Stimulated activated CD4-positive, alpha-beta T cell treated with anti-CD3 and anti-CD28 coated beads, Interleukin-12 subunit alpha, Interleukin-12 subunit beta, amount 100 ng/mL, for 4 hours (primary cell): ENCODE measurements around the gene NRROS.
A peak's percentile ranks its signal among the peaks of the same experiment; 100 is the strongest.
"Not testable (repeated sequence)": the region's sequence is repeated elsewhere in the genome, so short reads cannot be mapped to it uniquely, and the experiment has no call there.

Experiments used
- DNase-seq: peaks from one replicate; pipeline ENCODE4 v3.0.0-alpha.2; 2020

Gene NRROS

GRCh38 chr3:196639483-196640296 is at the start of gene NRROS:
Gene NRROS, plus strand, starts transcription at chr3:196639694. Its CDS starts 14,846 bp downstream, at chr3:196654540.
- peak; percentile 65 for DNase-seq

GRCh38 chr3:196590279-196590678 is 49.2 kb upstream of the NRROS start:
- no peak for DNase-seq

GRCh38 chr3:196596355-196596754 is 43.1 kb upstream of the NRROS start:
- DNase-seq = no peak

GRCh38 chr3:196597971-196598733 is 41.3 kb upstream of the NRROS start:
- not testable (repeated sequence) for DNase-seq

GRCh38 chr3:196599734-196600128 is 39.8 kb upstream of the NRROS start:
- no peak for DNase-seq

GRCh38 chr3:196600359-196600758 is 39.1 kb upstream of the NRROS start:
- DNase-seq = no peak

GRCh38 chr3:196602673-196603072 is 36.8 kb upstream of the NRROS start:
- DNase-seq = no peak

- no peak for DNase-seq
Observed at GRCh38 chr3:196603683-196604082, 35.8 kb upstream of the NRROS start.

- DNase-seq = peak; percentile 33
Observed at GRCh38 chr3:196604548-196604947, 34.9 kb upstream of the NRROS start.

GRCh38 chr3:196608693-196609092 is 30.8 kb upstream of the NRROS start:
- no peak for DNase-seq

- DNase-seq = peak; percentile 96
Observed at GRCh38 chr3:196609343-196609775, 30.1 kb upstream of the NRROS start.

- DNase-seq = no peak
Observed at GRCh38 chr3:196609805-196610515, 29.5 kb upstream of the NRROS start.

GRCh38 chr3:196611761-196612483 is 27.6 kb upstream of the NRROS start:
- DNase-seq = no peak

GRCh38 chr3:196615234-196615633 is 24.3 kb upstream of the NRROS start:
- not testable (repeated sequence) for DNase-seq

GRCh38 chr3:196617256-196617655 is 22.2 kb upstream of the NRROS start:
- DNase-seq = no peak

GRCh38 chr3:196619223-196619622 is 20.3 kb upstream of the NRROS start:
- no peak for DNase-seq

GRCh38 chr3:196619627-196620026 is 19.9 kb upstream of the NRROS start:
- not testable (repeated sequence) for DNase-seq

- DNase-seq = no peak
Observed at GRCh38 chr3:196620161-196620604, 19.3 kb upstream of the NRROS start.

GRCh38 chr3:196620684-196621083 is 18.8 kb upstream of the NRROS start:
- DNase-seq = no peak

- no peak for DNase-seq
Observed at GRCh38 chr3:196621611-196622010, 17.9 kb upstream of the NRROS start.

GRCh38 chr3:196624067-196624790 is 15.3 kb upstream of the NRROS start:
- no peak for DNase-seq

- no peak for DNase-seq
Observed at GRCh38 chr3:196624907-196625306, 14.6 kb upstream of the NRROS start.
